BE2C (cell line): ENCODE data around the gene ITGA1.

ENCODE experiments used
- DNase-seq: peaks from one replicate; pipeline ENCODE4 v3.0.0-alpha.2; 2020
- H3K27me3 ChIP-seq: fragments of 250-450 bp; sonication (Bioruptor Pico); 2 replicates; pipeline ENCODE4 v1.5.1; 2020; ENCODE audit warnings: mild to moderate bottlenecking
- H3K36me3 ChIP-seq: fragments of 250-450 bp; sonication (Bioruptor Pico); 2 replicates; pipeline ENCODE4 v1.5.1; 2020; ENCODE audit warnings: mild to moderate bottlenecking
- H3K4me1 ChIP-seq: fragments of 250-450 bp; sonication (Bioruptor Pico); 2 replicates; pipeline ENCODE4 v1.5.1; 2020
- H3K4me3 ChIP-seq: 2 replicates; pipeline ENCODE4 v1.5.1; 2011; ENCODE audit warnings: low read depth, low read length
- H3K9me3 ChIP-seq: fragments of 250-450 bp; sonication (Bioruptor Pico); 2 replicates; pipeline ENCODE4 v1.5.1; 2020
- TF ChIP-seq, protein P1 (sequence below): IDR thresholded peaks from 2 replicates; pipeline ENCODE4 v1.5.1; 2012; ENCODE audit warnings: mild to moderate bottlenecking, low read depth, low read length

Gene ITGA1

GRCh38 chr5:52998552-52999313, 211.0 kb downstream of the ITGA1 start:
- H3K4me1 ChIP-seq: no peaks in the 10 kb centered on the region
- H3K27me3 ChIP-seq: peaks cover 4% of the 10 kb centered on the region
- no peak for DNase-seq
- H3K36me3 ChIP-seq: no peaks in the 10 kb centered on the region
- no peak overlapping the region for H3K4me3 ChIP-seq
- TF ChIP-seq, protein P1, sequence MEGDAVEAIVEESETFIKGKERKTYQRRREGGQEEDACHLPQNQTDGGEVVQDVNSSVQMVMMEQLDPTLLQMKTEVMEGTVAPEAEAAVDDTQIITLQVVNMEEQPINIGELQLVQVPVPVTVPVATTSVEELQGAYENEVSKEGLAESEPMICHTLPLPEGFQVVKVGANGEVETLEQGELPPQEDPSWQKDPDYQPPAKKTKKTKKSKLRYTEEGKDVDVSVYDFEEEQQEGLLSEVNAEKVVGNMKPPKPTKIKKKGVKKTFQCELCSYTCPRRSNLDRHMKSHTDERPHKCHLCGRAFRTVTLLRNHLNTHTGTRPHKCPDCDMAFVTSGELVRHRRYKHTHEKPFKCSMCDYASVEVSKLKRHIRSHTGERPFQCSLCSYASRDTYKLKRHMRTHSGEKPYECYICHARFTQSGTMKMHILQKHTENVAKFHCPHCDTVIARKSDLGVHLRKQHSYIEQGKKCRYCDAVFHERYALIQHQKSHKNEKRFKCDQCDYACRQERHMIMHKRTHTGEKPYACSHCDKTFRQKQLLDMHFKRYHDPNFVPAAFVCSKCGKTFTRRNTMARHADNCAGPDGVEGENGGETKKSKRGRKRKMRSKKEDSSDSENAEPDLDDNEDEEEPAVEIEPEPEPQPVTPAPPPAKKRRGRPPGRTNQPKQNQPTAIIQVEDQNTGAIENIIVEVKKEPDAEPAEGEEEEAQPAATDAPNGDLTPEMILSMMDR: no peak
- H3K9me3 ChIP-seq: no peaks in the 10 kb centered on the region

DNA sequence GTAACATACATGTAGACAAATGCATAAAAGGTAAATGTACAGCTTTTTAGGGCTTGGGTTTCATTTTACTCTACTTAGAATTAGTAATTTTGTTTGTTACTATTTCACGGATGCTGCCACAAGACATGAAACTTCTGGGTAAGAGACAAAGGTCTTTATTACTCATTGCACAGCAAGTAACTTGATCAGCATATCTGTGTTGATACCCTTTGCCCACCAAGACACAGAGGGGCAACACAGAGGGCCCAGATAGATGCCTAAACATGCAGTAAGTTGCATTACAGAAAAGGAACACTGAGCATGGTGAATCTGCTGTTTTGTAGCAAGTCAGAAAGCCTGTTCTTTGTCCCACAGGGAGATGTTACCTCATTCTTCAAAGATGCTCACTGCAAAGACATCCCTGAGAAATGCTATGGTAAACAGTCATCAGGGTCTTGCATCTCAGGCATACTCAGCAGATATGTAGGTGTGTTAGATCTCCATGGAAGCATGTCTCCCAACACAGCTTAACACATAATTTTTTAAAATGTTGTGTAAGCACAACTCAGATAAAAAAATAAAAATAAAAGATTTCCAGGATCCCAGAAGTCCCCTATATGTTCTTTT, 211.7 kb downstream of the ITGA1 start:
- no peak overlapping the region for H3K4me3 ChIP-seq
- H3K9me3 ChIP-seq: no peaks in the 10 kb centered on the region
- no peaks in the 10 kb centered on the region for H3K36me3 ChIP-seq
- no peaks in the 10 kb centered on the region; the same call in none of the 2 replicates for H3K27me3 ChIP-seq
- TF ChIP-seq, protein P1: no peak
- H3K4me1 ChIP-seq: no peaks in the 10 kb centered on the region
- DNase-seq: no peak

DNA sequence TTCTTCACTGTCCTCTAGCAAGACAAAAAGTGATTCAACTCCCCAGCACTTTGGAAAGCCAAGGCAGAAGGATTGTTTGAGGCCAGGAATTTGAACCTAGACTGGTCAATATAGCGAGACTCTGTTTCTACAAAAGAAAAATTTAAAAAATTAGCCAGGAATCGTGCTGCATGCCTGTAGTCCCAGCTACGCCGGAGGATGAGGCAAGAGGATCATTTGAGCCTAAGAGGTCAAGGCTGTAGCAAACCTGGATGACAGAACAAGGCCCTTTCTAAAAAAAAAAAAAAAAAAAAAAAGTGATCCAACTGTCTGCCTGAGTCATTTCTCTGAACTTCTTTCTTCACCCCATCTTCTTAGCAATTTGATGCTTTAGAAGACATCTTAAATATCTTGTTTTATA, 213.8 kb downstream of the ITGA1 start:
- no peak for DNase-seq
- H3K36me3 ChIP-seq: no peaks in the 10 kb centered on the region
- H3K4me3 ChIP-seq: no peak overlapping the region
- H3K4me1 ChIP-seq: no peaks in the 10 kb centered on the region
- H3K9me3 ChIP-seq: no peaks in the 10 kb centered on the region
- TF ChIP-seq, protein P1: no peak
- no peaks in the 10 kb centered on the region; the same call in 1 of the 2 replicates for H3K27me3 ChIP-seq

- H3K36me3 ChIP-seq: no peaks in the 10 kb centered on the region
Observed at GRCh38 chr5:53002491-53002890, 214.8 kb downstream of the ITGA1 start.

DNA sequence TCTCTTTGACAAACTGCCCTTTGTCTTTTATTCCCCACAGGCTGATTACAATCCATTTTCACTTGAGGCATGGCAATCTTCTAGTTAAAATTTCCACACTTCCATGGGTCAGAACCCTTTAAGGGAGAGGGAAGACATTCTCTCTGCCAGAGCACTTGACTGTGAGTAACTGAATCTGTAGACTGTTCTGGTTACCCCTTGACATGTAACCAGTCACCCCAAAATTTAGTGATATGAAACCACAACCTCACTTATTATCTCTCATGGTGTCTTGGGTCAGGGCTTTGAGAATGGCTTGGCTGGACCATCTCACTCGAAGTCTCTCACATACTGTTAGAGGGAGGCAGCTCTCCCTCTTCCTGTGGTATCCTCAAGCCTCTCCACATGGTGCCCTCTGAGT, 215.4 kb downstream of the ITGA1 start:
- Histone ChIP-seq H3K9me3 (no peaks in the 10 kb centered on the region), H3K27me3 (no peaks in the 10 kb centered on the region), H3K36me3 (no peaks in the 10 kb centered on the region), H3K4me1 (no peaks in the 10 kb centered on the region), H3K4me3 (no peak overlapping the region)
- no peak for DNase-seq
- TF ChIP-seq, protein P1: no peak

More at GRCh38 chr5:53002491-53002890, 214.8 kb downstream of the ITGA1 start:
- no peaks in the 10 kb centered on the region for H3K9me3 ChIP-seq
- H3K27me3 ChIP-seq: no peaks in the 10 kb centered on the region; the same call in 1 of the 2 replicates
- H3K4me3 ChIP-seq: no peak overlapping the region
- H3K4me1 ChIP-seq: no peaks in the 10 kb centered on the region
- TF ChIP-seq, protein P1: no peak
- DNase-seq: no peak
